Measurements from ENCODE around the gene PTPRD. TPM values are rescaled to one million over a fixed set of nuclear protein-coding genes. Genes with fewer than 3 reads are reported as not detected.

PTPRD gene
- total RNA-seq, 1 donor from 2014 or later = 30.8 TPM

GRCh38 chr9:8473244-8474020, 2139.4 kb downstream of the PTPRD start:
- H3K27me3 ChIP-seq = no peaks in the 10 kb centered on the region
- H3K36me3 ChIP-seq = no peaks in the 10 kb centered on the region
- H3K4me3 ChIP-seq = no peak overlapping the region
- no peak for TF ChIP-seq CTCF (IDR thresholded peaks at IDR 0.05)
- no peak overlapping the region for H3K27ac ChIP-seq
- intact Hi-C loops (cut with DNase I) = no loop called here
- no peaks in the 10 kb centered on the region for H3K9me3 ChIP-seq
- no peak for DNase-seq
- no peak for ATAC-seq
- no peaks in the 10 kb centered on the region for H3K4me1 ChIP-seq

GRCh38 chr9:8468045-8468637, 2144.7 kb downstream of the PTPRD start:
- intact Hi-C loops (cut with DNase I) = no loop called here
- Histone ChIP-seq H3K27me3 (no peaks in the 10 kb centered on the region), H3K9me3 (no peaks in the 10 kb centered on the region), H3K4me3 (no peak overlapping the region), H3K27ac (no peak overlapping the region), H3K4me1 (no peaks in the 10 kb centered on the region), H3K36me3 (no peaks in the 10 kb centered on the region)
- DNase-seq = no peak
- ATAC-seq = no peak
- no peak for TF ChIP-seq CTCF (IDR thresholded peaks at IDR 0.05)

- ATAC-seq = no peak
- DNase-seq = no peak
- H3K4me3 ChIP-seq = no peak overlapping the region
- no peaks in the 10 kb centered on the region for H3K4me1 ChIP-seq
- H3K27me3 ChIP-seq = no peaks in the 10 kb centered on the region
- TF ChIP-seq CTCF (IDR thresholded peaks at IDR 0.05) = no peak
- no peaks in the 10 kb centered on the region for H3K36me3 ChIP-seq
- intact Hi-C loops (cut with DNase I) = no loop called here
- no peak overlapping the region for H3K27ac ChIP-seq
- no peaks in the 10 kb centered on the region for H3K9me3 ChIP-seq
Measured at GRCh38 chr9:8457816-8458215, 2155.0 kb downstream of the PTPRD start.

- DNase-seq = no peak
- H3K4me1 ChIP-seq = no peaks in the 10 kb centered on the region
Measured at GRCh38 chr9:8457055-8457454, 2155.7 kb downstream of the PTPRD start.

GRCh38 chr9:8456344-8456743, 2156.5 kb downstream of the PTPRD start:
- intact Hi-C loops (cut with DNase I) = no loop called here
- Histone ChIP-seq H3K27ac (no peak overlapping the region), H3K36me3 (no peaks in the 10 kb centered on the region), H3K9me3 (no peaks in the 10 kb centered on the region), H3K4me3 (no peak overlapping the region), H3K27me3 (no peaks in the 10 kb centered on the region), H3K4me1 (no peaks in the 10 kb centered on the region)
- DNase-seq (no peak), ATAC-seq (no peak)
- TF ChIP-seq CTCF (IDR thresholded peaks at IDR 0.05) = no peak

More at GRCh38 chr9:8457055-8457454, 2155.7 kb downstream of the PTPRD start:
- Histone ChIP-seq H3K27me3 (no peaks in the 10 kb centered on the region), H3K4me3 (no peak overlapping the region), H3K27ac (no peak overlapping the region), H3K36me3 (no peaks in the 10 kb centered on the region), H3K9me3 (no peaks in the 10 kb centered on the region)
- ATAC-seq = no peak
- no peak for TF ChIP-seq CTCF (IDR thresholded peaks at IDR 0.05)
- intact Hi-C loops (cut with DNase I) = no loop called here
